Trophoblast cell (in vitro differentiated cells and primary cell): ENCODE results near the gene RHBDL1.

Experiments used
- DNase-seq, 2 donors: peaks; one replicate each; pipeline ENCODE4 v3.0.0-alpha.2; 2016
- H2AFZ ChIP-seq: 2 replicates; pipeline ENCODE4 v1.6.1; 2013; ENCODE audit warnings: low read length, moderate library complexity, mild to moderate bottlenecking; ENCODE audit not compliant: insufficient read depth, poor library complexity
- H2AK5ac ChIP-seq: 2 replicates; pipeline ENCODE4 v1.6.1; 2013; ENCODE audit warnings: mild to moderate bottlenecking, low read length
- H2BK120ac ChIP-seq: 2 replicates; pipeline ENCODE4 v1.6.1; 2013; ENCODE audit warnings: low read length, mild to moderate bottlenecking, moderate library complexity; ENCODE audit not compliant: insufficient read depth, poor library complexity
- H2BK12ac ChIP-seq: 2 replicates; pipeline ENCODE4 v1.6.1; 2013; ENCODE audit warnings: mild to moderate bottlenecking, low read length, moderate library complexity
- H2BK5ac ChIP-seq: 2 replicates; pipeline ENCODE4 v1.6.1; 2013; ENCODE audit warnings: low read length, low read depth, moderate library complexity, mild to moderate bottlenecking; ENCODE audit not compliant: poor library complexity
- H3K14ac ChIP-seq: 2 replicates; pipeline ENCODE4 v1.6.1; 2013; ENCODE audit warnings: mild to moderate bottlenecking, low read length
- H3K18ac ChIP-seq: 2 replicates; pipeline ENCODE4 v1.6.1; 2013; ENCODE audit warnings: mild to moderate bottlenecking, low read length
- H3K23ac ChIP-seq: 2 replicates; pipeline ENCODE4 v1.6.1; 2013; ENCODE audit warnings: low read length
- H3K27ac ChIP-seq: 2 replicates; pipeline ENCODE4 v1.5.1; 2013; ENCODE audit warnings: low read depth, mild to moderate bottlenecking, inconsistent platforms, low read length, moderate library complexity
- H3K27me3 ChIP-seq: 2 replicates; pipeline ENCODE4 v1.6.1; 2013; ENCODE audit warnings: inconsistent platforms, mild to moderate bottlenecking, low read length, moderate library complexity; ENCODE audit not compliant: insufficient read depth
- H3K36me3 ChIP-seq, 2 experiments: 1 replicate in 1 of 2; 2 replicates in 1 of 2; pipeline ENCODE4 v1.6.1; 2013; ENCODE audit warnings: low read length in 2 of 2, mild to moderate bottlenecking in 2 of 2, moderate library complexity in 1 of 2; ENCODE audit not compliant: insufficient read depth in 2 of 2, control insufficient read depth in 1 of 2
- H3K4ac ChIP-seq: 2 replicates; pipeline ENCODE4 v1.6.1; 2013; ENCODE audit warnings: low read depth, mild to moderate bottlenecking, low read length, moderate library complexity
- H3K4me1 ChIP-seq, 2 experiments: 1 replicate in 1 of 2; 2 replicates in 1 of 2; pipeline ENCODE4 v1.6.1; 2013; ENCODE audit warnings: low read length in 2 of 2, mild to moderate bottlenecking in 2 of 2, moderate library complexity in 1 of 2; ENCODE audit not compliant: insufficient read depth in 2 of 2, control insufficient read depth in 1 of 2
- H3K4me2 ChIP-seq: 2 replicates; pipeline ENCODE4 v1.6.1; 2013; ENCODE audit warnings: inconsistent platforms, mild to moderate bottlenecking, low read length, moderate library complexity
- H3K4me3 ChIP-seq: 2 replicates; pipeline ENCODE4 v1.5.1; 2013; ENCODE audit warnings: mild to moderate bottlenecking, low read depth, low read length, inconsistent platforms
- H3K79me1 ChIP-seq: one replicate; pipeline ENCODE4 v1.6.1; 2013; ENCODE audit warnings: low read length
- H3K79me2 ChIP-seq: 2 replicates; pipeline ENCODE4 v1.6.1; 2013; ENCODE audit warnings: low read length, mild to moderate bottlenecking; ENCODE audit not compliant: control insufficient read depth, insufficient read depth, poor library complexity
- H3K9ac ChIP-seq: 2 replicates; pipeline ENCODE4 v1.6.1; 2013; ENCODE audit warnings: mild to moderate bottlenecking, low read length
- H3K9me3 ChIP-seq: 2 replicates; pipeline ENCODE4 v1.6.1; 2013; ENCODE audit warnings: low read depth, mild to moderate bottlenecking, control low read depth, inconsistent platforms, low read length; ENCODE audit not compliant: insufficient read depth
- H4K12ac ChIP-seq: 2 replicates; pipeline ENCODE4 v1.6.1; 2013; ENCODE audit warnings: low read depth, mild to moderate bottlenecking, low read length, moderate library complexity
- H4K8ac ChIP-seq: 2 replicates; pipeline ENCODE4 v1.6.1; 2013; ENCODE audit warnings: low read depth, mild to moderate bottlenecking, low read length, moderate library complexity
- H4K91ac ChIP-seq: one replicate; pipeline ENCODE4 v1.6.1; 2013; ENCODE audit warnings: low read depth, mild to moderate bottlenecking, low read length, moderate library complexity
- WGBS: extraction: QIAGEN DNeasy Blood & Tissue Kit; methylation state at CpG from one replicate; pipeline ENCODE4 v1.1.7; 2013; ENCODE audit warnings: missing lambda C conversion rate; ENCODE audit not compliant: insufficient read length, insufficient coverage; ENCODE audit errors: extremely low coverage; 5-methylcytosine and 5-hydroxymethylcytosine counted together

RHBDL1 gene

GRCh38 chr16:704047-704446, 28.6 kb downstream of the RHBDL1 start:
- Histone ChIP-seq H4K12ac (no peak overlapping the region), H3K9me3 (peaks cover 7% of the 10 kb centered on the region), H2BK5ac (no peak overlapping the region), H3K18ac (no peak overlapping the region), H2BK120ac (no peak overlapping the region), H2AFZ (no peak overlapping the region), H2AK5ac (no peak overlapping the region), H3K4ac (no peak overlapping the region), H3K4me3 (no peak overlapping the region), H4K91ac (no peak overlapping the region), H3K14ac (no peak overlapping the region), H3K79me2 (no peaks in the 10 kb centered on the region), H3K79me1 (no peaks in the 10 kb centered on the region), H3K9ac (no peak overlapping the region), H3K27me3 (peaks cover 53% of the 10 kb centered on the region), H3K23ac (no peak overlapping the region), H3K27ac (no peak overlapping the region), H2BK12ac (no peak overlapping the region), H3K36me3 (no peaks in the 10 kb centered on the region), H3K4me2 (no peak overlapping the region), H4K8ac (no peak overlapping the region), H3K4me1 (peaks cover 0 to 2% of the 10 kb centered on the region in 2 experiments)
- DNase-seq: no peak
- no CpG with 5 or more reads among the region's 7 CpGs for WGBS

- peaks cover 7% of the 10 kb centered on the region for H3K9me3 ChIP-seq
- H2BK5ac ChIP-seq: no peak overlapping the region
- H4K12ac ChIP-seq: no peak overlapping the region
- no peaks in the 10 kb centered on the region for H3K79me1 ChIP-seq
- no peaks in the 10 kb centered on the region for H3K36me3 ChIP-seq
- WGBS: no CpG with 5 or more reads among the region's 50 CpGs
- H4K8ac ChIP-seq: no peak overlapping the region
- H3K23ac ChIP-seq: no peak overlapping the region
- no peak overlapping the region for H2AFZ ChIP-seq
- H3K9ac ChIP-seq: no peak overlapping the region
- DNase-seq: no peak
- peaks cover 53% of the 10 kb centered on the region for H3K27me3 ChIP-seq
- no peak overlapping the region for H3K4ac ChIP-seq
- no peak overlapping the region for H4K91ac ChIP-seq
- no peak overlapping the region for H2AK5ac ChIP-seq
- H3K14ac ChIP-seq: no peak overlapping the region
- no peak overlapping the region for H3K4me3 ChIP-seq
- H3K4me2 ChIP-seq: no peak overlapping the region
- peaks cover 0 to 2% of the 10 kb centered on the region in 2 experiments for H3K4me1 ChIP-seq
- no peaks in the 10 kb centered on the region for H3K79me2 ChIP-seq
- no peak overlapping the region for H2BK12ac ChIP-seq
- H3K27ac ChIP-seq: no peak overlapping the region
- H2BK120ac ChIP-seq: no peak overlapping the region
- H3K18ac ChIP-seq: no peak overlapping the region
These were observed 29.3 kb downstream of the RHBDL1 start for GRCh38 chr16:704552-705380.

GRCh38 chr16:705431-706188, 30.1 kb downstream of the RHBDL1 start, which contains the start of gene FBXL16:
Gene FBXL16 (minus strand): TSS chr16:705801. CDS start chr16:697405, 8,396 bp downstream.
- Histone ChIP-seq H3K14ac (no peak within 1 kb of the TSS), H4K12ac (no peak within 1 kb of the TSS), H3K9ac (no peak within 1 kb of the TSS), H3K4me3 (no peak within 1 kb of the TSS), H4K91ac (no peak within 1 kb of the TSS), H3K27me3 (peaks cover 48% of the 10 kb centered on the region), H3K79me1 (no peaks in the 10 kb centered on the region), H2BK12ac (no peak within 1 kb of the TSS), H3K4me2 (peak within 1 kb of the TSS; percentile 32), H3K27ac (no peak within 1 kb of the TSS), H3K36me3 (no peaks in the 10 kb centered on the region), H3K9me3 (peaks cover 7% of the 10 kb centered on the region), H2AK5ac (no peak within 1 kb of the TSS), H3K79me2 (no peaks in the 10 kb centered on the region), H4K8ac (no peak within 1 kb of the TSS), H2AFZ (no peak within 1 kb of the TSS), H3K23ac (no peak within 1 kb of the TSS), H3K18ac (no peak within 1 kb of the TSS), H2BK120ac (no peak within 1 kb of the TSS), H2BK5ac (no peak within 1 kb of the TSS), H3K4ac (no peak within 1 kb of the TSS), H3K4me1 (peaks cover 0 to 2% of the 10 kb centered on the region in 2 experiments)
- no peak for DNase-seq
- WGBS: no CpG with 5 or more reads among the region's 115 CpGs

GRCh38 chr16:706189-707061, 31.0 kb downstream of the RHBDL1 start:
- H2BK5ac ChIP-seq: no peak overlapping the region

More at GRCh38 chr16:706189-707061, 31.0 kb downstream of the RHBDL1 start:
- Histone ChIP-seq H3K4ac (no peak overlapping the region), H3K4me2 (no peak overlapping the region), H3K18ac (no peak overlapping the region), H3K4me3 (no peak overlapping the region), H2BK120ac (no peak overlapping the region), H4K12ac (no peak overlapping the region), H3K9me3 (peaks cover 7% of the 10 kb centered on the region), H2AFZ (no peak overlapping the region), H4K91ac (no peak overlapping the region), H4K8ac (no peak overlapping the region), H3K36me3 (no peaks in the 10 kb centered on the region), H3K14ac (no peak overlapping the region), H3K9ac (no peak overlapping the region), H3K23ac (no peak overlapping the region), H3K79me1 (no peaks in the 10 kb centered on the region), H2BK12ac (no peak overlapping the region), H2AK5ac (no peak overlapping the region), H3K79me2 (no peaks in the 10 kb centered on the region), H3K27me3 (peaks cover 41% of the 10 kb centered on the region), H3K4me1 (peaks cover 0 to 2% of the 10 kb centered on the region in 2 experiments), H3K27ac (no peak overlapping the region)
- DNase-seq: no peak
- WGBS: no CpG with 5 or more reads among the region's 49 CpGs
